NB4 (cell line): ENCODE measurements around the gene GMDS.

Experiments used
- DNase-seq: peaks from one replicate; pipeline ENCODE4 v3.0.0; 2010; ENCODE audit warnings: low read depth
- H3K4me3 ChIP-seq: one replicate; pipeline ENCODE4 v1.5.1; 2011; ENCODE audit warnings: mild to moderate bottlenecking, low read depth, low read length, moderate library complexity
- CTCF ChIP-seq: IDR thresholded peaks from one replicate; pipeline ENCODE4 v1.5.1; 2012; ENCODE audit warnings: low read depth, low read length
- MAX ChIP-seq: IDR thresholded peaks from 2 replicates; pipeline ENCODE4 v1.6.1; 2011; ENCODE audit warnings: low read depth, low read length
- MYC ChIP-seq: IDR thresholded peaks from 2 replicates; pipeline ENCODE4 v1.6.1; 2011; ENCODE audit warnings: low read depth, low read length
- POLR2A ChIP-seq: IDR thresholded peaks from 2 replicates; pipeline ENCODE4 v1.6.1; 2011; ENCODE audit warnings: mild to moderate bottlenecking; ENCODE audit not compliant: insufficient read length; ENCODE audit errors: extremely low read depth

Gene GMDS

GRCh38 chr6:1839361-1839760 lies 406.0 kb downstream of the GMDS start:
- TF ChIP-seq MAX (no peak), MYC (no peak), POLR2A (no peak), CTCF (no peak)
- DNase-seq, result no peak
- H3K4me3 ChIP-seq, result no peak overlapping the region

GRCh38 chr6:1838604-1839213 lies 406.7 kb downstream of the GMDS start:
- TF ChIP-seq POLR2A (no peak), CTCF (no peak), MYC (no peak), MAX (no peak)
- no peak overlapping the region for H3K4me3 ChIP-seq
- no peak for DNase-seq

- DNase-seq, result no peak
- H3K4me3 ChIP-seq, result no peak overlapping the region
- TF ChIP-seq CTCF (no peak), MYC (no peak), MAX (no peak), POLR2A (no peak)
Measured at GRCh38 chr6:1837826-1838225, 407.6 kb downstream of the GMDS start.

GRCh38 chr6:1836690-1837089 lies 408.7 kb downstream of the GMDS start:
- H3K4me3 ChIP-seq, result no peak overlapping the region
- no peak for DNase-seq
- no peak for TF ChIP-seq POLR2A
- TF ChIP-seq MYC, result no peak
- no peak for TF ChIP-seq MAX
- TF ChIP-seq CTCF, result no peak

- no peak for DNase-seq
- H3K4me3 ChIP-seq, result no peak overlapping the region
- TF ChIP-seq MAX, result no peak
Measured at GRCh38 chr6:1834646-1835516, 410.5 kb downstream of the GMDS start.

- H3K4me3 ChIP-seq, result no peak overlapping the region
- DNase-seq, result no peak
- TF ChIP-seq POLR2A (no peak), CTCF (no peak), MAX (no peak)
Measured at GRCh38 chr6:1834207-1834606, 411.2 kb downstream of the GMDS start.
